Breast epithelium (tissue), 4 donors: ENCODE results near the gene OLFML3. TPM values are rescaled to one million over a fixed set of nuclear protein-coding genes. Genes with fewer than 3 reads are reported as not detected.

Experiments used
- DNase-seq, 2 donors: peaks; one replicate each; pipeline ENCODE4 v3.0.0-alpha.2; 2019; ENCODE audit warnings: low spot score in 2 of 2
- H3K27ac ChIP-seq, 2 donors: fragments of 200-600 bp; sonication (generic) in 1 of 2; one replicate each; pipeline ENCODE4 v1.5.1; 2016 to 2019; ENCODE audit warnings: mild to moderate bottlenecking in 1 of 2
- H3K27me3 ChIP-seq, 2 donors: fragments of 200-600 bp; sonication (generic) in 1 of 2; one replicate each; pipeline versions ENCODE4 v1.5.1 to v1.6.0; 2017 to 2019; ENCODE audit warnings: control low read depth in 1 of 2, mild to moderate bottlenecking in 1 of 2
- H3K36me3 ChIP-seq: fragments of 200-600 bp; one replicate; pipeline ENCODE4 v1.5.1; 2019
- H3K4me1 ChIP-seq, 2 donors: fragments of 200-600 bp; sonication (generic); one replicate each; pipeline ENCODE4 v1.5.1; 2016 to 2019; ENCODE audit warnings: control low read depth in 1 of 2
- H3K4me3 ChIP-seq, 3 donors: fragments of 200-600 bp; sonication (generic); 1 replicate in 2 of 3; 2 replicates in 1 of 3; pipeline ENCODE4 v1.5.1; 2016 to 2019; ENCODE audit warnings: mild to moderate bottlenecking in 3 of 3, moderate library complexity in 2 of 3
- H3K9me3 ChIP-seq, 2 donors: fragments of 200-600 bp; sonication (generic) in 1 of 2; one replicate each; pipeline ENCODE4 v1.5.1; 2016 to 2019; ENCODE audit warnings: control low read depth in 1 of 2
- POLR2A ChIP-seq: fragments of 450-650 bp; IDR thresholded peaks from one replicate; pipeline ENCODE4 v1.6.1; 2016; ENCODE audit warnings: antibody characterized with exemption, mild to moderate bottlenecking, moderate library complexity
- POLR2AphosphoS5 ChIP-seq, 3 donors: sonication (generic); formaldehyde crosslinking; IDR thresholded peaks; one replicate each; pipeline ENCODE4 v1.6.1; 2017; ENCODE audit warnings: antibody characterized with exemption in 3 of 3
- intact Hi-C: fragments of 100-400 bp; cut with DNase I; formaldehyde crosslinking; loops from one replicate; pipeline ENCODE4 v1.15.1; 2023; ENCODE audit warnings: low total_unique reads
- total RNA-seq, 3 donors: library from RNA; depleted of rRNA; stranded (reverse); fragments of >200 nt; gene quantifications; one replicate each; pipeline ENCODE4 v1.1.0, GENCODE V29; 2016
- TF ChIP-seq, protein P1 (sequence below), 3 donors: fragments of 450-650 bp; IDR thresholded peaks; one replicate each; pipeline ENCODE4 v1.5.1; 2016 to 2017; ENCODE audit warnings: antibody characterized with exemption in 3 of 3, mild to moderate bottlenecking in 3 of 3, moderate library complexity in 3 of 3

The OLFML3 gene
- total RNA-seq, 3 donors from 2014 or later, result 46.2 to 155 (median 51.2) TPM

DNA sequence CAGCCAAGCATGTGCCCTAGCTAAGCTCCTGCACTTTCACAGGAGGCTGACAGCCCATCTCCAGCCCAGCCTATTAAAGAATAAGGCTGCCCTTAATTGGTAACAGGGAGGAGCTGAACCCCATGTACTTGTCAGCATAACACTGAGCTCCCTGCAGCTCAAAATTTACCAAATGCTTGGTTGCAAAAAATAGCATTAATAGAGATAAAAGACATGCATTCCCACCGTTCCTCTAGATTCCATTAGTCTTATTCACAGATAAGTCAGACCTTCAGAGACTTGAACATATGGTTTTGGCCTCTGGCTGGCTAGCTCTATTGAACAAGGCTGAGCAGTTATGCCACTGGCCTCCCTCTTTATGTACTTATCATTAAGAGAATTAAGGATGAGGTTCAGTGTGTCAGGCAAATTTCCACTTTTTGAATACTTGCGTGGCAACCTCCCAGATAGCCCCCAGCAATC, 29.2 kb downstream of the OLFML3 start:
- TF ChIP-seq POLR2A (no peak), POLR2AphosphoS5 (IDR thresholded peaks at IDR 0.05) (no peak)
- TF ChIP-seq, protein P1, sequence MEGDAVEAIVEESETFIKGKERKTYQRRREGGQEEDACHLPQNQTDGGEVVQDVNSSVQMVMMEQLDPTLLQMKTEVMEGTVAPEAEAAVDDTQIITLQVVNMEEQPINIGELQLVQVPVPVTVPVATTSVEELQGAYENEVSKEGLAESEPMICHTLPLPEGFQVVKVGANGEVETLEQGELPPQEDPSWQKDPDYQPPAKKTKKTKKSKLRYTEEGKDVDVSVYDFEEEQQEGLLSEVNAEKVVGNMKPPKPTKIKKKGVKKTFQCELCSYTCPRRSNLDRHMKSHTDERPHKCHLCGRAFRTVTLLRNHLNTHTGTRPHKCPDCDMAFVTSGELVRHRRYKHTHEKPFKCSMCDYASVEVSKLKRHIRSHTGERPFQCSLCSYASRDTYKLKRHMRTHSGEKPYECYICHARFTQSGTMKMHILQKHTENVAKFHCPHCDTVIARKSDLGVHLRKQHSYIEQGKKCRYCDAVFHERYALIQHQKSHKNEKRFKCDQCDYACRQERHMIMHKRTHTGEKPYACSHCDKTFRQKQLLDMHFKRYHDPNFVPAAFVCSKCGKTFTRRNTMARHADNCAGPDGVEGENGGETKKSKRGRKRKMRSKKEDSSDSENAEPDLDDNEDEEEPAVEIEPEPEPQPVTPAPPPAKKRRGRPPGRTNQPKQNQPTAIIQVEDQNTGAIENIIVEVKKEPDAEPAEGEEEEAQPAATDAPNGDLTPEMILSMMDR (IDR thresholded peaks at IDR 0.05), result no peak
- intact Hi-C loops, result no loop called here
- H3K9me3 ChIP-seq, result no peaks in the 10 kb centered on the region

DNA sequence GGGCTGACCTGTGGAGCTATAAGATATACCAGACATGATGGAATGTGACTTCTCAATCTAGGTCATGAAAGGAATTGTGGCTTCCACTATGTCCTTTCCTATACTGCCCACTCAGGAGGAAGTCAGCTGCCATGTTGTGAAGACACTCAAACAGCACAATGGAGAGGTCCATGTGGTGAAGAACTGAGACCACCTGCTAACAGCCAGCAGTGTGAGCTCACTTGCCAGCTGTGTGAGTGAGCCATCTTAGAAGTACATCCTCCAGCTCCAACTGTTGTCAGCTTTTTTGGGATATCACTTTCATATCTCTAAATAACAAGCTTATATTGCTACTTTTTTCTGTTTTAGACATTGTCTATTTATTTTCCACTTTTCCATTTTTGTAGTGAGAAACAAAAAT, 29.7 kb downstream of the OLFML3 start:
- no peaks in the 10 kb centered on the region for H3K4me1 ChIP-seq
- no peak overlapping the region for H3K4me3 ChIP-seq
- no peaks in the 10 kb centered on the region for H3K9me3 ChIP-seq
- intact Hi-C loops, result no loop called here
- H3K27me3 ChIP-seq, result no peaks in the 10 kb centered on the region
- H3K27ac ChIP-seq, result no peak overlapping the region
- TF ChIP-seq, protein P1 (IDR thresholded peaks at IDR 0.05), result no peak
- TF ChIP-seq POLR2A (no peak), POLR2AphosphoS5 (IDR thresholded peaks at IDR 0.05) (no peak)
- no peak for DNase-seq
- H3K36me3 ChIP-seq, result no peaks in the 10 kb centered on the region

More for the DNA sequence above, 29.2 kb downstream of the OLFML3 start:
- Histone ChIP-seq H3K4me1 (no peaks in the 10 kb centered on the region), H3K27ac (no peak overlapping the region), H3K27me3 (no peaks in the 10 kb centered on the region), H3K36me3 (no peaks in the 10 kb centered on the region), H3K4me3 (no peak overlapping the region)
- no peak for DNase-seq

DNA sequence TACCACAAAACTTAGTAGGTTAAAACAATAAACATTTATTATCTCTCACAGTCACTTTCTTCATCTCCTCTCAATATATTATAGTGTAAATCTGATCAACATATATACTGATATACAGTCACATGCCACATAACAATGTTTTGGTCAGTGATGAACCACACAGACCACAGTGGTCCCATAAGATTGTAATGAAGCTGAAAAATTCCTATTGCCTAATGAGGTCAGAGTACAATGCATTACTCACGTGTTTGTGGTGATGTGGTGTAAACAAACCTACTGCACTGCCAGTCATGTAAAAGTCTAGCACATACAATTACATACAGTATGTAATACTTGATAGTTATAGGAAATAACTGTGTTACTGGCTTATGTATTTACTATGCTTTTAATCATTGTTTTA, 30.1 kb downstream of the OLFML3 start:
- no peak overlapping the region for H3K27ac ChIP-seq
- no peaks in the 10 kb centered on the region for H3K4me1 ChIP-seq
- no peaks in the 10 kb centered on the region for H3K9me3 ChIP-seq
- no peaks in the 10 kb centered on the region for H3K36me3 ChIP-seq
- no peak for DNase-seq
- H3K27me3 ChIP-seq, result no peaks in the 10 kb centered on the region
- intact Hi-C loops, result no loop called here
- H3K4me3 ChIP-seq, result no peak overlapping the region
- no peak for TF ChIP-seq POLR2A
- TF ChIP-seq POLR2AphosphoS5 (IDR thresholded peaks at IDR 0.05), result no peak
- TF ChIP-seq, protein P1 (IDR thresholded peaks at IDR 0.05), result no peak

DNA sequence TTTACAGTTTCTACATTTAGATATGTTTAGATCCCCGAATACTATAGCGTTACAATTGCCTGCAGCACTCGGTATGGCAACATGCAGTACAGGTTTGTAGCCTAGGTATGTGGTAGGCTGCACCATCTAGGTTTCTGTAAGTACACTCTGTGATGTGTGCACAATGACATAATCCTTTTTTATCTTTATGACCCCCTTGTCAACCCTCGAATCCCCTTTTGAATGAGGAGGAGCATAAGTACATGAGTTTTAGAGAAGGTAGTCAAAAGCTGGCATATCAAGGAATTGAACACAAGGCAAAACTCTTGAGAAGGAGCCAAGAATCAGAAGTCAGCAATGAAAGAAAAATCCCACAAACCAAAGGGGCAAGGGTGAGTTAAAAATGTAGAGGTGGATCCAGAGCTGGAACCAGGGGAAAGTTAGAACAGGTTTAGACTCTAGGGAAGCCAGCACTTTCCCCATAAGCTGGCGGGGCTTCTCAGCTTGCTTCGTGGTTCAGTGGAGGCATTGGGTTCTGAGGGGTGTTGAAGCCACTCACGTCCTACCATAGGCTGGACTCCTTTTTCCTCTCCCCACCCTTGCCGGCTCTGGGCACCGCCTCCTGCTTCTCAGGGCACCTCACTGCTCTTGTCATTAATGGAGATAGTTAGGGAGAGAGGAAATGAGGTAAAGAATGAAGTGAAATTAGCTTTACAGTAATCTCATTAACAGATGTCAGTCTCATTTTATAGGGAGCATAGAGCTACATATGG, 31.3 kb downstream of the OLFML3 start:
- no peak for DNase-seq
- no peaks in the 10 kb centered on the region for H3K27me3 ChIP-seq
- no peaks in the 10 kb centered on the region for H3K4me1 ChIP-seq
- no peak overlapping the region for H3K27ac ChIP-seq
- H3K4me3 ChIP-seq, result no peak overlapping the region
- H3K36me3 ChIP-seq, result no peaks in the 10 kb centered on the region
- TF ChIP-seq, protein P1 (IDR thresholded peaks at IDR 0.05), result no peak
- TF ChIP-seq POLR2AphosphoS5 (IDR thresholded peaks at IDR 0.05), result no peak
- no peak for TF ChIP-seq POLR2A
- intact Hi-C loops, result no loop called here
- no peaks in the 10 kb centered on the region for H3K9me3 ChIP-seq

DNA sequence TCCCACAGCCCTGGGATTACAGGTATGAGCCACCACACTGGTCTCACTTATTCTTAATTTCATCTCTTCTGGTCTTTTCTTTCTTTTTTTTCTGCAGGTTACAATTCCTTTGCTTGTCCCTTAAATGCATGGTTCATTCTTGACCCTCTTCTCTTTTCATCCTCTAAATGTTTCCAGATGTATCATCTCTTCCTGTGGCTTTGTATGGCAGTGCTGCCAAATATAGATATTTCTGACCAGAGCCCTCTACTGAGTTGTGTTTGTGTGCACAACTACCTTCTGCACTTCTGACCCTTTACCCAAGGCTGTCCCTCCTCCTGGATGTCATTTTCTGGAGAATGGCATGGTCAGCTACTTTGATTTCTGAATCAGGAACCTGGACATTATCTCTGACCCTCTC, 32.5 kb downstream of the OLFML3 start:
- H3K27me3 ChIP-seq, result no peaks in the 10 kb centered on the region
- H3K4me3 ChIP-seq, result no peak overlapping the region
- H3K4me1 ChIP-seq, result no peaks in the 10 kb centered on the region
- intact Hi-C loops, result no loop called here
- TF ChIP-seq POLR2AphosphoS5 (IDR thresholded peaks at IDR 0.05) (no peak), POLR2A (no peak)
- TF ChIP-seq, protein P1 (IDR thresholded peaks at IDR 0.05), result no peak
- no peaks in the 10 kb centered on the region for H3K36me3 ChIP-seq
- H3K27ac ChIP-seq, result no peak overlapping the region
- DNase-seq, result no peak
- H3K9me3 ChIP-seq, result no peaks in the 10 kb centered on the region
